Activated CD8-positive, alpha-beta T cell treated with anti-CD3 and anti-CD28 coated beads for 36 hours (primary cell): ENCODE measurements around the gene NRTN. TPM values are rescaled to one million over a fixed set of nuclear protein-coding genes. Genes with fewer than 3 reads are reported as not detected.
A peak's percentile ranks its signal among the peaks of the same experiment; 100 is the strongest.

Experiments
- ATAC-seq: fragments of 200-7000 bp; cut with Tn5 transposase; one replicate; pipeline ENCODE4 v1.10.0; 2021; ENCODE audit warnings: mild to moderate bottlenecking, moderate library complexity
- CTCF ChIA-PET: fragments of 350-600 bp; sonication (Branson Sonifier 250); formaldehyde crosslinking; loops from one replicate; lab custom pipeline; 2021; ENCODE audit warnings: antibody characterized with exemption; lab: Charles Lee
- POLR2A ChIA-PET: fragments of 350-600 bp; sonication (Branson Sonifier 250); formaldehyde crosslinking; loops from one replicate; lab custom pipeline; 2021; ENCODE audit warnings: antibody characterized with exemption; lab: Charles Lee
- DNase-seq: peaks from one replicate; pipeline ENCODE4 v3.0.0-alpha.2; 2020
- H3K27ac Mint-ChIP-seq: one replicate; pipeline ENCODE4 v1.8.0; 2021; ENCODE audit warnings: mild to moderate bottlenecking, mixed read lengths
- H3K27me3 Mint-ChIP-seq: one replicate; pipeline ENCODE4 v1.8.0; 2021; ENCODE audit warnings: mixed read lengths
- H3K36me3 Mint-ChIP-seq: one replicate; pipeline ENCODE4 v1.8.0; 2021; ENCODE audit warnings: low read depth, mixed read lengths
- H3K4me1 Mint-ChIP-seq: one replicate; pipeline ENCODE4 v1.8.0; 2021; ENCODE audit warnings: low read depth, mixed read lengths
- H3K4me3 Mint-ChIP-seq: one replicate; pipeline ENCODE4 v1.8.0; 2021; ENCODE audit warnings: mild to moderate bottlenecking, moderate library complexity, mixed read lengths
- H3K9me3 Mint-ChIP-seq: one replicate; pipeline ENCODE4 v1.8.0; 2021; ENCODE audit warnings: mixed read lengths
- CTCF ChIP-seq: fragments of 200-600 bp; IDR thresholded peaks from one replicate; pipeline ENCODE4 v1.8.0; 2022; ENCODE audit warnings: antibody characterized with exemption, mild to moderate bottlenecking
- intact Hi-C: fragments of 100-400 bp; cut with micrococcal nuclease; formaldehyde crosslinking; loops from one replicate; pipeline ENCODE4 v1.10.0; 2022
- total RNA-seq, 2 experiments: library from RNA; stranded (reverse); gene quantifications; one replicate each; pipeline ENCODE4 v1.2.3, GENCODE V29; 2021

NRTN gene
- total RNA-seq, 2 experiments from 2014 or later, result 0.72 TPM; not detected in 1

- ChIA-PET CTCF (interaction anchor here (1.4 kb wide), 1 partner anchor 21 kb away, joined by 6 read pairs; no protein-coding TSS in a partner anchor), POLR2A (interaction anchor here (0.9 kb wide), 1 partner anchor 11 kb away, joined by 3 read pairs; no protein-coding TSS in a partner anchor)
- no peak overlapping the region for H3K27ac Mint-ChIP-seq
- DNase-seq (no peak), ATAC-seq (no peak)
- no peaks in the 10 kb centered on the region for H3K36me3 Mint-ChIP-seq
- H3K27me3 Mint-ChIP-seq, result no peaks in the 10 kb centered on the region
- H3K4me1 Mint-ChIP-seq, result peaks cover 7% of the 10 kb centered on the region
- H3K9me3 Mint-ChIP-seq, result no peaks in the 10 kb centered on the region
- no peak overlapping the region for H3K4me3 Mint-ChIP-seq
- intact Hi-C loops, result no loop called here
- TF ChIP-seq CTCF, result no peak
Observed at GRCh38 chr19:5824751-5825150, 19.9 kb downstream of the NRTN start.

- ChIA-PET POLR2A (no interaction called here), CTCF (interaction anchor here (1.4 kb wide), 1 partner anchor 21 kb away, joined by 6 read pairs; no protein-coding TSS in a partner anchor)
- Mint-ChIP-seq H3K27me3 (no peaks in the 10 kb centered on the region), H3K36me3 (no peaks in the 10 kb centered on the region), H3K27ac (no peak overlapping the region), H3K4me3 (no peak overlapping the region), H3K9me3 (no peaks in the 10 kb centered on the region), H3K4me1 (peaks cover 7% of the 10 kb centered on the region)
- intact Hi-C loops, result no loop called here
- no peak for DNase-seq
- no peak for ATAC-seq
- no peak for TF ChIP-seq CTCF
Observed at GRCh38 chr19:5825178-5825577, 20.3 kb downstream of the NRTN start.

- H3K27ac Mint-ChIP-seq, result peak overlapping the region; percentile 79
- ChIA-PET CTCF (interaction anchor here (1.8 to 3.5 kb wide), 2 partner anchors 23 to 141 kb away, joined by 4 to 36 read pairs; partner anchors contain the start of gene NRTN), POLR2A (interaction anchor here (1.6 to 3.5 kb wide), 3 partner anchors 37 to 108 kb away, joined by 7 to 34 read pairs (median 16); partner anchors contain the start of genes DUS3L, NDUFA11 and VMAC)
- peaks cover 7% of the 10 kb centered on the region for H3K4me1 Mint-ChIP-seq
- no peaks in the 10 kb centered on the region for H3K9me3 Mint-ChIP-seq
- no peaks in the 10 kb centered on the region for H3K27me3 Mint-ChIP-seq
- DNase-seq (peak; percentile 54), ATAC-seq (no peak)
- no peaks in the 10 kb centered on the region for H3K36me3 Mint-ChIP-seq
- no peak for TF ChIP-seq CTCF
- peak overlapping the region; percentile 73 for H3K4me3 Mint-ChIP-seq
- intact Hi-C loops, result no loop called here
Observed at GRCh38 chr19:5826531-5827341, 21.9 kb downstream of the NRTN start.

GRCh38 chr19:5827342-5827890, 22.5 kb downstream of the NRTN start:
- ChIA-PET POLR2A (interaction anchor here (1.0 to 3.5 kb wide), 11 partner anchors 12 to 151 kb away, joined by 3 to 34 read pairs (median 6); partner anchors contain the start of genes DUS3L, FUT6, NDUFA11 and RPL36), CTCF (interaction anchor here (0.7 to 3.5 kb wide), 7 partner anchors 20 to 195 kb away, joined by 3 to 36 read pairs (median 3); partner anchors contain the start of genes NRTN and RPL36)
- peak overlapping the region; percentile 79 for H3K27ac Mint-ChIP-seq
- no peak for TF ChIP-seq CTCF
- peaks cover 7% of the 10 kb centered on the region for H3K4me1 Mint-ChIP-seq
- peak overlapping the region; percentile 73 for H3K4me3 Mint-ChIP-seq
- no peaks in the 10 kb centered on the region for H3K27me3 Mint-ChIP-seq
- no peaks in the 10 kb centered on the region for H3K36me3 Mint-ChIP-seq
- DNase-seq (no peak), ATAC-seq (no peak)
- intact Hi-C loops, result no loop called here
- no peaks in the 10 kb centered on the region for H3K9me3 Mint-ChIP-seq
